DND-41 (cell line): ENCODE data around the gene PHF3.

Source experiments
- ATAC-seq: fragments of 200-7000 bp; cut with Tn5 transposase; 3 replicates; pipeline ENCODE4 v1.9.1; 2021; ENCODE audit warnings: low read depth; ENCODE audit not compliant: insufficient read depth
- DNase-seq: peaks from one replicate; pipeline ENCODE4 v3.0.0-alpha.2; 2020
- H2AFZ ChIP-seq: 2 replicates; pipeline ENCODE4 v1.6.0; 2012; ENCODE audit warnings: low read depth, low read length
- H3K27ac ChIP-seq: 2 replicates; pipeline ENCODE4 v1.5.1; 2012; ENCODE audit warnings: low read length, inconsistent platforms
- H3K27me3 ChIP-seq: fragments of 200-600 bp; sonication (generic); 2 replicates; pipeline ENCODE4 v1.6.0; 2012; ENCODE audit warnings: low read length, mild to moderate bottlenecking, inconsistent platforms; ENCODE audit not compliant: insufficient read depth, poor library complexity
- H3K36me3 ChIP-seq: 2 replicates; pipeline ENCODE4 v1.5.1; 2012; ENCODE audit warnings: low read length, inconsistent platforms; ENCODE audit not compliant: insufficient read depth
- H3K4me1 ChIP-seq: 2 replicates; pipeline ENCODE4 v1.5.1; 2012; ENCODE audit warnings: mild to moderate bottlenecking, low read length; ENCODE audit not compliant: insufficient read depth
- H3K4me2 ChIP-seq: 2 replicates; pipeline ENCODE4 v1.6.0; 2012; ENCODE audit warnings: mild to moderate bottlenecking, moderate library complexity, low read length, inconsistent platforms; ENCODE audit not compliant: insufficient read depth
- H3K4me3 ChIP-seq, 2 experiments: fragments of 200-600 bp in 1 of 2; shearing (Covaris generic) in 1 of 2; 2 replicates each; pipeline ENCODE4 v1.5.1; 2012 to 2016; ENCODE audit warnings: inconsistent platforms in 2 of 2, low read length in 2 of 2, mild to moderate bottlenecking in 2 of 2, low read depth in 1 of 2, moderate library complexity in 1 of 2
- H3K79me2 ChIP-seq: 2 replicates; pipeline ENCODE4 v1.6.0; 2012; ENCODE audit warnings: low read length, inconsistent platforms; ENCODE audit not compliant: insufficient read depth
- H3K9ac ChIP-seq: 2 replicates; pipeline ENCODE4 v1.6.0; 2012; ENCODE audit warnings: low read depth, mild to moderate bottlenecking, inconsistent platforms, low read length, moderate library complexity
- H3K9me3 ChIP-seq: 2 replicates; pipeline ENCODE4 v1.5.1; 2012; ENCODE audit warnings: low read length, moderate library complexity, mild to moderate bottlenecking, inconsistent platforms; ENCODE audit not compliant: insufficient read depth, severe bottlenecking
- H4K20me1 ChIP-seq: 2 replicates; pipeline ENCODE4 v1.6.0; 2012; ENCODE audit warnings: low read length; ENCODE audit not compliant: insufficient read depth
- EZH2 ChIP-seq: IDR thresholded peaks from 3 replicates; pipeline ENCODE4 v1.6.1; 2012; ENCODE audit warnings: borderline replicate concordance, low read depth, mild to moderate bottlenecking, moderate library complexity, low read length, inconsistent platforms; ENCODE audit not compliant: severe bottlenecking
- TF ChIP-seq, protein P1 (sequence below): IDR thresholded peaks from 2 replicates; pipeline ENCODE4 v1.5.1; 2012; ENCODE audit warnings: borderline replicate concordance, low read length, moderate library complexity, mild to moderate bottlenecking; ENCODE audit not compliant: poor library complexity, severe bottlenecking; ENCODE audit errors: extremely low read depth

PHF3 gene

DNA sequence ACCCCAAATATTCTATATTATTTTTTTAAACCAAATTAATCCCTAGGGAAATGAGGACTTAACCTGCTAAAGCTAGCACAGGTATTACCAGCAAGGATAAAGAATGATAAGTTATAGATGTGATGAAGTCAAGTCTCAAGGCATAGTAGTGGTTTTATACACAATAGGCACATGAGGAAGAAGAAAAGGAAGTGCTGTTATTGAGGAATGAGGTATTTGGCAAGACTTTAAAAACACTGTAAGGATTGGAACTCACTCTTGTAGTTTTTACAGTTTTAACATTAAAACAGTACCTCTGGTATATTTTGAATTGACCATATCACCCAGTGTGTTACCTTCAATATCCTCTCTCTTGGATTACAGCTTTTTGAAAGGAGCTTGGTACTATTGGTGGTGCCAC, 54.6 kb downstream of the PHF3 start:
- peaks cover 38% of the 10 kb centered on the region for H3K36me3 ChIP-seq
- DNase-seq (no peak), ATAC-seq (no peak)
- TF ChIP-seq, protein P1, sequence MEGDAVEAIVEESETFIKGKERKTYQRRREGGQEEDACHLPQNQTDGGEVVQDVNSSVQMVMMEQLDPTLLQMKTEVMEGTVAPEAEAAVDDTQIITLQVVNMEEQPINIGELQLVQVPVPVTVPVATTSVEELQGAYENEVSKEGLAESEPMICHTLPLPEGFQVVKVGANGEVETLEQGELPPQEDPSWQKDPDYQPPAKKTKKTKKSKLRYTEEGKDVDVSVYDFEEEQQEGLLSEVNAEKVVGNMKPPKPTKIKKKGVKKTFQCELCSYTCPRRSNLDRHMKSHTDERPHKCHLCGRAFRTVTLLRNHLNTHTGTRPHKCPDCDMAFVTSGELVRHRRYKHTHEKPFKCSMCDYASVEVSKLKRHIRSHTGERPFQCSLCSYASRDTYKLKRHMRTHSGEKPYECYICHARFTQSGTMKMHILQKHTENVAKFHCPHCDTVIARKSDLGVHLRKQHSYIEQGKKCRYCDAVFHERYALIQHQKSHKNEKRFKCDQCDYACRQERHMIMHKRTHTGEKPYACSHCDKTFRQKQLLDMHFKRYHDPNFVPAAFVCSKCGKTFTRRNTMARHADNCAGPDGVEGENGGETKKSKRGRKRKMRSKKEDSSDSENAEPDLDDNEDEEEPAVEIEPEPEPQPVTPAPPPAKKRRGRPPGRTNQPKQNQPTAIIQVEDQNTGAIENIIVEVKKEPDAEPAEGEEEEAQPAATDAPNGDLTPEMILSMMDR = no peak
- no peak for TF ChIP-seq EZH2
- no peak overlapping the region for H3K4me3 ChIP-seq
- H3K9me3 ChIP-seq = no peaks in the 10 kb centered on the region
- peaks cover 8% of the 10 kb centered on the region; the same call in 1 of the 2 replicates for H4K20me1 ChIP-seq
- H3K27me3 ChIP-seq = no peaks in the 10 kb centered on the region
- no peak overlapping the region for H3K9ac ChIP-seq
- H2AFZ ChIP-seq = no peak overlapping the region
- H3K79me2 ChIP-seq = peaks cover 35% of the 10 kb centered on the region
- no peak overlapping the region for H3K27ac ChIP-seq
- H3K4me2 ChIP-seq = no peak overlapping the region
- H3K4me1 ChIP-seq = no peaks in the 10 kb centered on the region

DNA sequence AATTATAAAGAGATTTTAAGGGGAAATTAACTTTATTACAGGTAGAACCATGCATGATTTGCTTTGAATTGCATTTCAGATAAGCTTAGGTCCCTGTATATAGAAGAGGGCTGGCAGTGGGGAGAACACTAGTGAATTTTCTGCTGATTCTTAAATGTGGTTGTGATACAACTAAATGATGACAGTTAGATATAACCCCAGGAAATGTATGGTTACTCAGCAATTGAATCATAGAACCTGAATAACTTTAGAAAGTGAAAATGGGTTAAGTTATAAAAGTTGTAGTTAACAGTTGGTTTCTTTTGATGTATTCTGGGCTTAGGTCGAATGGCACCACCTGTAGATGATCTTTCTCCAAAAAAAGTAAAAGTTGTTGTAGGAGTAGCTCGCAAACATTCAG, 70.1 kb downstream of the PHF3 start:
- DNase-seq (no peak), ATAC-seq (no peak)
- Histone ChIP-seq H3K27ac (no peak overlapping the region), H2AFZ (no peak overlapping the region), H3K4me1 (no peaks in the 10 kb centered on the region), H3K9ac (no peak overlapping the region), H3K79me2 (no peaks in the 10 kb centered on the region), H3K36me3 (peaks cover 97% of the 10 kb centered on the region), H3K4me3 (no peak overlapping the region), H3K27me3 (no peaks in the 10 kb centered on the region), H3K9me3 (no peaks in the 10 kb centered on the region), H4K20me1 (peaks cover 3% of the 10 kb centered on the region; the same call in 1 of the 2 replicates), H3K4me2 (no peak overlapping the region)
- TF ChIP-seq, protein P1 = no peak
- no peak for TF ChIP-seq EZH2

DNA sequence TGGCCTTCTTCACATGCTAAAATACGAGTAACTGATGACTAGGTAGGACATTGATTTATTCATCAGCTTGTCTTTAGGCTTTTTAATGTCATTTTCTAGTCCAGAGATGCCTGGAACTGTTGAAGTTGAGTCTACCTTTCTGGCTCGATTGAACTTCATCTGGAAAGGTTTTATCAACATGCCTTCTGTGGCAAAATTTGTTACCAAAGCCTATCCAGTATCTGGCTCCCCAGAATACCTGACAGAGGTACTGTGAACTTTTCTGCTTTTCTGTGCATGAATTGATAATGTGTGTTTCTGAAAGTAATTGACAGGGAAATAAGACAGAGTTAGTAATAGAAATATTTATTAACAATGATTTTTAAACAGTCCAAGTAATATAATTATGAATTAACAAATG, 71.0 kb downstream of the PHF3 start:
- no peaks in the 10 kb centered on the region for H3K79me2 ChIP-seq
- TF ChIP-seq, protein P1 = no peak
- TF ChIP-seq EZH2 = no peak
- no peak for DNase-seq
- H3K4me1 ChIP-seq = no peaks in the 10 kb centered on the region
- no peak for ATAC-seq
- no peak overlapping the region for H3K4me2 ChIP-seq
- H3K9me3 ChIP-seq = no peaks in the 10 kb centered on the region
- peaks cover 3% of the 10 kb centered on the region; the same call in 1 of the 2 replicates for H4K20me1 ChIP-seq
- H3K27me3 ChIP-seq = no peaks in the 10 kb centered on the region
- peaks cover 97% of the 10 kb centered on the region for H3K36me3 ChIP-seq
- no peak overlapping the region for H3K27ac ChIP-seq
- no peak overlapping the region for H2AFZ ChIP-seq
- H3K4me3 ChIP-seq = no peak overlapping the region
- H3K9ac ChIP-seq = no peak overlapping the region

DNA sequence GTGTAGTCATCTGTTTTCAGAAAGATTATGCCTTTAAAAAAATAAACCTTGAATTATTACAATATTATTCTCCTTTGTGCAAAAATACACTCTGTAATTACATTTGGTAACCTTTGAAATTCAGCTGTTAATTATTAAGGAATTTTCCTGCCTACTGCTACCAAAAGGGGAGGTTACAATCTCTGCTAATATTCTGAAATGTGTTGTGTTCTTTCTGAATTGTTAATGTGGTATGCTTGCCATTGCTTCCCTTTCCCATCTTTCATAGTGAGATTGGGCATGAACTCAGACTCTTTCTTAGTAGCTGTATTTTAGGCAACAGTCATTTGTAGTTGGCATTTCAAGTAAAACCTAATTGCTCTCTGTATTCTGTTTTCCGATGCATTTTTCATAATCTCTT, 73.0 kb downstream of the PHF3 start:
- no peak for TF ChIP-seq EZH2
- TF ChIP-seq, protein P1 = no peak
- H3K4me3 ChIP-seq = no peak overlapping the region
- no peaks in the 10 kb centered on the region for H3K9me3 ChIP-seq
- H3K4me1 ChIP-seq = no peaks in the 10 kb centered on the region
- no peak overlapping the region for H3K4me2 ChIP-seq
- H3K27ac ChIP-seq = no peak overlapping the region
- H2AFZ ChIP-seq = no peak overlapping the region
- H4K20me1 ChIP-seq = peaks cover 3% of the 10 kb centered on the region; the same call in 1 of the 2 replicates
- H3K27me3 ChIP-seq = no peaks in the 10 kb centered on the region
- ATAC-seq = no peak
- H3K79me2 ChIP-seq = no peaks in the 10 kb centered on the region
- H3K36me3 ChIP-seq = peaks cover 95% of the 10 kb centered on the region
- no peak for DNase-seq
- no peak overlapping the region for H3K9ac ChIP-seq
